GM23248 (cell line): Measurements from ENCODE around the gene SHPK.

Experiments used
- EZH2 ChIP-seq: fragments of 200-600 bp; sonication (generic); IDR thresholded peaks from 2 replicates; pipeline ENCODE4 v1.6.1; 2018; ENCODE audit warnings: antibody characterized with exemption, mild to moderate bottlenecking; ENCODE audit not compliant: insufficient read depth, poor library complexity, severe bottlenecking
- EZH2phosphoT487 ChIP-seq: fragments of 200-600 bp; sonication (generic); IDR thresholded peaks from 2 replicates; pipeline ENCODE4 v1.6.1; 2018; ENCODE audit warnings: antibody characterized with exemption, moderate library complexity, mild to moderate bottlenecking, low read depth; ENCODE audit not compliant: insufficient read depth

DNA sequence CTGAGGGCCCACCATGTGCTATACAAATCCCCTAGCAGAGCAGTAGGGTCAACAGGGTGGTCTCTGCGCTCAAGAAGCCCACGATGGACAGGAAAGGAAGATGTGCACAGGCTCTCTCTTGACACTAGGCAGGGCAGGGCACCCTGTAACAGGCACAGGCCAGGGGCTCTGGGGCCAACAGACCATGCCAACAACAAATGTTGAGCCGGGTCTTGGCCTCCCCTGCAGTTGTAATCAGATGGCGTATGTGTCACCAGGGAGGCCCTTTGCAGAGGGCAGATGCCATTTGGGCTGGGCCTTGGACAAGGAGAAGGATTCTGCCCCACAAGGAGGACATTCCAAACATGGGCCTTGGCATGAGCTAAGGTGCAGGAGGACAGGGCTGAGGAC lies 32.2 kb downstream of the SHPK start:
- TF ChIP-seq EZH2 (no peak), EZH2phosphoT487 (no peak)
